Panc1 (cell line): Measurements from ENCODE around the gene APEX1. TPM values are rescaled to one million over a fixed set of nuclear protein-coding genes. Genes with fewer than 3 reads are reported as not detected.
"Not testable (repeated sequence)": the region's sequence is repeated elsewhere in the genome, so short reads cannot be mapped to it uniquely, and the experiment has no call there.

Experiments
- ATAC-seq: fragments of 200-7000 bp; cut with Tn5 transposase; 2 replicates; pipeline ENCODE4 v1.9.1; 2020; ENCODE audit warnings: mild to moderate bottlenecking, moderate library complexity
- BruUV-seq: library from RNA; stranded (reverse); fragments of 400-500 nt; replicated peaks from 2 replicates; lab custom pipeline; 2021; lab: Mats Ljungman, UMichigan
- CTCF ChIA-PET: fragments of 300-600 bp; sonication (Branson Sonifier 250); formaldehyde crosslinking; loops from one replicate; lab custom pipeline; 2022; ENCODE audit warnings: antibody characterized with exemption; lab: Charles Lee
- POLR2A ChIA-PET: fragments of 300-600 bp; sonication (Branson Sonifier 250); formaldehyde crosslinking; loops from one replicate; lab custom pipeline; 2022; ENCODE audit warnings: antibody characterized with exemption; lab: Charles Lee
- DNase-seq: peaks from one replicate; pipeline ENCODE4 v3.0.0-alpha.2; 2010; ENCODE audit warnings: low read depth, low spot score
- H3K27ac ChIP-seq: 2 replicates; pipeline ENCODE4 v1.5.1; 2011; ENCODE audit warnings: mild to moderate bottlenecking, low read length, inconsistent platforms
- H3K27me3 ChIP-seq: fragments of 200-500 bp; sonication (Bioruptor generic); 2 replicates; pipeline ENCODE4 v1.6.0; 2014; ENCODE audit warnings: low read length, inconsistent platforms; ENCODE audit not compliant: control insufficient read depth, insufficient read depth
- H3K36me3 ChIP-seq: fragments of 200-500 bp; sonication (Bioruptor generic); 2 replicates; pipeline ENCODE4 v1.5.1; 2014; ENCODE audit warnings: inconsistent platforms, mild to moderate bottlenecking, low read length, moderate library complexity; ENCODE audit not compliant: control insufficient read depth, insufficient read depth
- H3K4me1 ChIP-seq: 2 replicates; pipeline ENCODE4 v1.5.1; 2011; ENCODE audit warnings: inconsistent platforms, mild to moderate bottlenecking, low read length, moderate library complexity; ENCODE audit not compliant: control insufficient read depth, insufficient read depth
- H3K4me3 ChIP-seq, 2 experiments: 2 replicates each; pipeline ENCODE4 v1.5.1; 2011 to 2012; ENCODE audit warnings: low read depth in 2 of 2, low read length in 2 of 2, mild to moderate bottlenecking in 2 of 2, inconsistent platforms in 1 of 2, moderate library complexity in 1 of 2
- H3K9me3 ChIP-seq: fragments of 200-500 bp; sonication (Bioruptor generic); 2 replicates; pipeline ENCODE4 v1.5.1; 2014; ENCODE audit warnings: low read depth, mild to moderate bottlenecking, inconsistent platforms, low read length, moderate library complexity; ENCODE audit not compliant: control insufficient read depth, insufficient read depth
- in situ Hi-C: cut with HindIII; loops from 2 replicates; pipeline ENCODE4 v1.10.0; 2016; ENCODE audit warnings: low sequenced_read_pairs, low pct_unique_long_range_greater_than_20kb
- intact Hi-C: fragments of 100-400 bp; cut with micrococcal nuclease; formaldehyde crosslinking; loops from one replicate; pipeline ENCODE4 v1.10.0; 2022; ENCODE audit not compliant: unreplicated experiment
- total RNA-seq: library from RNA; stranded (reverse); gene quantifications from one replicate; pipeline ENCODE4 v1.2.1, GENCODE V29; 2021; ENCODE audit not compliant: unreplicated experiment

APEX1 gene
- total RNA-seq, 1 experiment from 2014 or later, result 163 TPM

- DNase-seq, in situ Hi-C loops, H3K4me3 ChIP-seq, BruUV-seq, H3K27ac ChIP-seq, POLR2A ChIA-PET, CTCF ChIA-PET, ATAC-seq, H3K9me3 ChIP-seq, intact Hi-C loops, H3K27me3 ChIP-seq, H3K36me3 ChIP-seq, H3K4me1 ChIP-seq: not testable (repeated sequence)
These were observed 51.7 kb downstream of the APEX1 start for GRCh38 chr14:20506752-20507151.

Other genes with a start within 250 kb of the APEX1 start
- gene OR11H6, start 231.5 kb upstream of the APEX1 start, total RNA-seq, result not detected
- not detected for gene OR11H7, start 226.2 kb upstream of the APEX1 start, total RNA-seq
- not detected for gene OR11H4, start 215.9 kb upstream of the APEX1 start, total RNA-seq
- 10.0 TPM for gene TTC5, start 149.3 kb upstream of the APEX1 start, total RNA-seq
- 20.3 TPM for gene CCNB1IP1, start 121.9 kb upstream of the APEX1 start, total RNA-seq
- 26.6 TPM for gene PARP2, start 111.6 kb upstream of the APEX1 start, total RNA-seq
- gene TEP1, start 41.7 kb upstream of the APEX1 start, total RNA-seq, result 17.1 TPM
- not detected for gene KLHL33, start 19.1 kb upstream of the APEX1 start, total RNA-seq
- 26.6 TPM for gene OSGEP, start 414 bp upstream of the APEX1 start, total RNA-seq
- gene PIP4P1, start 6.2 kb downstream of the APEX1 start, total RNA-seq, result 34.8 TPM
- 35.1 TPM for gene PNP, start 14.2 kb downstream of the APEX1 start, total RNA-seq
- gene RNASE10, start 50.3 kb downstream of the APEX1 start, total RNA-seq, result 0.64 TPM
- not detected for gene RNASE9, start 105.8 kb downstream of the APEX1 start, total RNA-seq
- gene RNASE11, start 132.8 kb downstream of the APEX1 start, total RNA-seq, result not detected
- not detected for gene RNASE12, start 136.2 kb downstream of the APEX1 start, total RNA-seq
- gene OR6S1, start 186.5 kb downstream of the APEX1 start, total RNA-seq, result not detected
- 3.3 TPM for gene RNASE4, start 229.3 kb downstream of the APEX1 start, total RNA-seq
- gene ANG, start 233.5 kb downstream of the APEX1 start, total RNA-seq, result 1.9 TPM